Midbrain (tissue), 1 donor: ENCODE measurements around the gene PTTG1.
A peak's percentile ranks its signal among the peaks of the same experiment; 100 is the strongest.

Experiments used
- DNase-seq: peaks from one replicate; lab custom pipeline; 2025; lab: John Stamatoyannopoulos, UW

PTTG1 gene

DNA sequence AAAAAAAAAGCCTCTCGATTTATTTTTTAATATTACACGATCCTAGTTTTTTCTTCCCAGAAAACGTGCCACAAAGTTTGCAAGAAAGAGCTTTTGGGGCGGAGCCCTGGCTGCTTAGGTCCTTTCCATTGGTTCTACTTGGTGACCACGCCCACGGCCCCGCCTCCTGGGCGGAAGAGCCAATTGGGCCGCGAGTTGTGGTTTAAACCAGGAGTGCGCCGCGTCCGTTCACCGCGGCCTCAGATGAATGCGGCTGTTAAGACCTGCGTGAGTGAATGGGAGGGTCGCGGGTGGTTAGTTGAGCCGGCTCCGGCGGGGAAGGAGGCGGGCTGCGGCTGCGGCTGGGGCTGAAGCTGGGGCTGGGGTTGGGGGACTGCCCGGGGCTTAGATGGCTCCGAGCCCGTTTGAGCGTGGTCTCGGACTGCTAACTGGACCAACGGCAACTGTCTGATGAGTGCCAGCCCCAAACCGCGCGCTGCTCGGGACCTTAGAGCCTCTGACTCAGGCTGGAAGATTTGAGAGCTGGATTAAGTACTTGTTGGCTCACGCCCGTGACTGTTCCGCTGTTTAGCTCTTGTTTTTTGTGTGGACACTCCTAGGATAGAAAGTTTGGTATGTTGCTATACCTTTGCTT lies at the start of gene PTTG1:
Gene PTTG1, plus strand, starts transcription at position 231 of the 634 bp plus-strand sequence. CDS start 458 bp downstream, outside the sequence.
- DNase-seq = peak; percentile 91

DNA sequence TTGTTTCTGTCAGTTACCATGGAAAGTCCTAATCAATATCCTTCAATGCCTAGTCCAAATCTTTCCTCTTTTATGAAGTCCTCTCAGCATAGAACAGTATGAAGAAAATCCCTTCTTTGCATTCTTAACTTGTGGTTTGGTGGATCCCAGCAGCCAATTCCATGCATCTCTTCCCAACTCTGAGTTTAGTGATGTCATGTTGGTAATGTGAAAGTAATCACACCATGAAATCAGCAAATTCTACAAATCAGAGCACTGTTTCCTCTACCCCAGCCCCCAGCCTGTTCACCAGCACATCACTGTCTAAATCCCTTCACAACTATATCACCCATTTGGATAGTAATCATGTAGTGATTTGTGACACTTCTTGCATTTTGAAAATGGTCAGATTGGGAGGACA lies 46.5 kb upstream of the PTTG1 start:
- no peak for DNase-seq

DNA sequence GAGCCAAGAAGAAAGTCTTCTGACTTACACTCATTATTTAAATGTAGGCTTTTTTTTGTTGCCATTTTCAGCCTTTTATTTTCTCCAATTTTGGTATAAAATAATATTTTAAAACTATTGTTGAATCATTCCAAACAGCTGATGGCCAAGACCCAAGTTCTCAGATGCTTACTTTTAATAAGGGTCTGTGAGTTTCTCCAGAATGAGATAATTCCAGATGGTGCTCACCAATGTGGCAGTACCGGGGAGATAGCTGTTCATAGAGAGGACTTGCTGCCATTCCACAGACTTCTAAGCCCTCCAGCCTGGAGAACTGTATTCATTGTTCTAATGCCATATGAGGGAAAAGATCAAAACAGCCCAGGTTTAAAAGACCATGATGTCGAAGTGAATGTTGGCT lies 46.0 kb upstream of the PTTG1 start:
- DNase-seq = no peak

DNA sequence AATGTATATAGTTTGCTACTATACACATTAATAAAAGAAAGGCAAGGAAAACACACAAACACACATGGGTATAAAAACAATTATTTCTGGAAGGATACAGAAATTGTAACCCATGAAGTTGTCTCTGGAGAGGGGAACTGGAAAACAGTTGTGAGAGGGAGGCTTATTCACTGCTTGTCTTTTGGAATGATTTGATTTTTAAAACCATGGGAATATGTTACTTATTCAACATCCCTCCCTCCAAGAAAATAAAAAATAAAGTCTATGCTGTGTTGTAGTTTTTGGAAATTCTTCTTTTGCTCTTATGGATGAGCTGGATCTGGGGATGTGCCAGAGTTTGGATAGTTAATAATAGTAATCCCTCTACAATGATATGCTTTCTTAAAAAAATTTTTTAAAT lies 45.2 kb upstream of the PTTG1 start:
- DNase-seq = no peak

DNA sequence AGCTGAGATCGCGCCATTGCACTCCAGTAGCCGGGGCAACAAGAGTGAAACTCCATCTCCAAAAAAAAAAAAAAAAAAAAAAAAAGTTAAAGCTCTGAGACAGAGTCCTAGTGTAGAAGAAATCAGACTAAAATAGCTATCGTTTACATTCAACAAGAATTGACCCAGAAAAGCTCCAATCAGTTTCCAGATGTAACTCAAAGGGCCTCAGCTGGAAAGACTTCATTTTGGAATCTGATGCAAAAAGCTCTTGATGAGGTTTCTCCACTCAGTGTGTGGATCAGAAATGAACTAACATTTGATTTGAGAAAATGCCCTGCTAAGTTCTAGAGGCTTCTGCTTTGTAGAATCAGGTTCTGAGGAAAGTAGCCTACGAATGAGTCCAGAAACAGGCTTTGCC lies 44.0 kb upstream of the PTTG1 start:
- DNase-seq = no peak

DNA sequence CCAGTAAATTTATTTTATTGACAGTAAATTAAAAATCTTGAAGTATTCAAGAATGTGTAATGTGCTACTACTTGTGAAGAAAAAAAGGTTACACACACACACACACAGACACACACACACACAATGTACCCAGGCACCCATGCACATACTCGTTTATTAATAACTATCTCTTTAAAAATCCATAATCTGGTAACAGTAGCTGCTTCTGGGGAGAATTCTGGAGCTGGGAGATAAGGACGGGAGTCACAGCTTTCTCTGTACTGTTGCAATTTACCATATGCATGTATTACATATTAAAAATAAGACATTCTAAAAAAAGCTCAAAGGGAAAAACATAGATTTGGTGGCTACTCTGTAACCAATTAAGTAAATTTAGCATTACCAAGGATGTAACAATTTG lies 43.3 kb upstream of the PTTG1 start:
- DNase-seq = no peak

DNA sequence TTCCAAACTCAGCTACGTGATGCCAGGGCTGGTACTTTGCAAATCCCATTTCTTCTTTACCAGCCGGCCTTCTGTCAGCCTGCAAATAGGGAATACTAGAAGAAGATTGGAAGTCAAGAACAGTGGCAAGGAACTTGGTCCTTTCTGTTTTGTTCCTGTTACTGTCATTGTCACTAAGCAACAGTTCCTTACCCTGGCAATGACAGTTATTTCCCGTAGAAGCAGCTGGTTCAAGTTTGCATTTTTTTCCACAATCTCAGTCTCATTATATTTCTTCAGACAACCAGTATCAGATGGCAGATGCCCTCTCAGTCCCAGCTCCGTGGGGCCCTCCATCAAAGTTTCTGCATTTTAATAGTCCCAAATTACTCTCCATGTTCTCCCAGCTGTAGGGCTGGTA lies 42.1 kb upstream of the PTTG1 start:
- no peak for DNase-seq

DNA sequence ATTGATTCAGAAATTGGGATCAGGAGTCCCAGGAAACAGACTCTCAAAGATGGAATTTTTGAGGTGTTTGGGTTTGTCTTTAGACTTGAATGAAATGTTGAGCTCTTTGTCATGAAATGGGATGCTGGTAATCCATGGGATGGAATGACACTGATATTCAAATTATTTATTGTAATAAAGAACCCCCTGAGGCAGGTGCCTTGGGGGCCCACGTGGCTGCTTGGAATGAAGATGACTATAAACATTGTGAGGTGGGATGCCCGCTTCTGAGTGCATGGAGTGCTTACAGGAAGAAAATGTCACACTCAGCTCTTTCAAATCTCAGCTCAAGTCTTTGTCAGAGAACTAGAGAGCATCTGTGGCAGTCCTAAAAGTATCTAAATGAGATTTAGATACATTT lies 41.6 kb upstream of the PTTG1 start:
- DNase-seq = no peak

DNA sequence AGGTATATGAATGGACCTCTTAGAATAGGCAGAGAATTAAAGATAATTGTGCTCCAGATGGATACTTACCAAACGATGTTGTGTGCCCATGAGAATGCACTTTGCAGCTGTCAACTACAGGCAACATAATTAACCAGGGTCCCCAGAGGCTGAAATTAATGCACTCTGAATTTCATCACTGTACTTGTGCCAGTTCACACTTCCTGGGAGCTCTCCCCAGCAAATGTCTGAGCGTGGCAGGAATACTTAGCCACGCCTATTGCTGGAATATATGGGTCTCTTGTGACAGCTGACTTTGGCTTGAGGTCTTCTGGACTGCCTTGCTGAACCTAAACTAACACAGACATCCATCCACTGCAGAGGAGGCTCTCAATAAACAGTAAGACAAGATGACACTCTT lies 39.3 kb upstream of the PTTG1 start:
- no peak for DNase-seq

DNA sequence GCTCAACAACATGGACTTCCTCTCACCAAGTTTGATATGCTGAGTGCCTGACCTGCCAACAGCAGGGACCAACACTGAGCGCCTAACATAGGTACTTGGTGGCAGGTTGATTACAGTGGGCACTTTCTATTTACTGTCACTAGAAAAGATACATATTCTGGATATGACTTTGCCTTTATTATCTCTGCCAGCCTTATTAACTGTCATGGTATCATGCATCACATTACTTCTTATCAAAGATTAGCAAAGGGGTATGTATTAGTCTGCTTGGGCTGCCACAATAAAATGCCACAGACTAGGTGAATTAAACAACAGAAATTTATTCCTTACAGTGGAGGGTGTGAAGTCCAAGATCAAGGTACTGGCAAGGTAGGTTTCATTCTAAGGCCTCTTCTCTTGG lies 37.0 kb upstream of the PTTG1 start:
- DNase-seq = no peak

DNA sequence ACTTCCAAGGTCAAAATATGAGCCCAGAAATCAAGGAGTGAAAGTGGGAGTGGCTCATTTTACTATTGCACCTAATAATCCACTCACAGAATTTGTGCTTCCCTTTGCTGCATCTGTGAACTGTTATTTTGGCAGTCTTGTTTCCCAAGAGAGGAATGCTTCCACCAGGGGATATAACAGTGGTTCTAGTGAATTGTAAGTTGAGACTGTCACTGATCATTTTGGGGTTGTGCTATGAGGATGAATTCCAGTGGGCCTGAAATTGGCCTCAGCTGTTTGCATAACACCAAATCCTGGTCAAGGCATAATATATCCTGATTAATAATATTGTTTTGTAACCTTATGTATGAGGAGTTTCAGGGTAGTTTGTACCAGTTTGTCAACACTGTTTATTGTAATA lies 36.2 kb upstream of the PTTG1 start:
- no peak for DNase-seq

DNA sequence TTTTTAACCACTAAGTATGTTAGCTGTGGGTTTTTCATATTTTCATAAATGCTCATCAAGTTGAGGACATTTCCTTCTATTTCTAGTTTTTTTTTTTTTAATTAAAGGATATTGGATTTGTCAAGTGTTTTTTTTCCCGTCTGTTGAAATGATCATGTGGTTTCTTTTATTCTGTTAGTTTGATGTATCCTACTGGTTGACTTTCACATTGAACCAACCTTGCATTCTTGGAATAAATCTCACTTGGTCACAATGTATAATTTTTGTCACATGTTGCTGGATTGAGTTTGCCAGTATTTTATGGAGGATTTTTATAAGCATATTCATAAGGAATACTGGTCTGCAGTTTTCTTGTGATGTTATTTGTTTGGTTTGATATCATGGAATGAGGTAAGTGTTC lies 34.2 kb upstream of the PTTG1 start:
- no peak for DNase-seq

DNA sequence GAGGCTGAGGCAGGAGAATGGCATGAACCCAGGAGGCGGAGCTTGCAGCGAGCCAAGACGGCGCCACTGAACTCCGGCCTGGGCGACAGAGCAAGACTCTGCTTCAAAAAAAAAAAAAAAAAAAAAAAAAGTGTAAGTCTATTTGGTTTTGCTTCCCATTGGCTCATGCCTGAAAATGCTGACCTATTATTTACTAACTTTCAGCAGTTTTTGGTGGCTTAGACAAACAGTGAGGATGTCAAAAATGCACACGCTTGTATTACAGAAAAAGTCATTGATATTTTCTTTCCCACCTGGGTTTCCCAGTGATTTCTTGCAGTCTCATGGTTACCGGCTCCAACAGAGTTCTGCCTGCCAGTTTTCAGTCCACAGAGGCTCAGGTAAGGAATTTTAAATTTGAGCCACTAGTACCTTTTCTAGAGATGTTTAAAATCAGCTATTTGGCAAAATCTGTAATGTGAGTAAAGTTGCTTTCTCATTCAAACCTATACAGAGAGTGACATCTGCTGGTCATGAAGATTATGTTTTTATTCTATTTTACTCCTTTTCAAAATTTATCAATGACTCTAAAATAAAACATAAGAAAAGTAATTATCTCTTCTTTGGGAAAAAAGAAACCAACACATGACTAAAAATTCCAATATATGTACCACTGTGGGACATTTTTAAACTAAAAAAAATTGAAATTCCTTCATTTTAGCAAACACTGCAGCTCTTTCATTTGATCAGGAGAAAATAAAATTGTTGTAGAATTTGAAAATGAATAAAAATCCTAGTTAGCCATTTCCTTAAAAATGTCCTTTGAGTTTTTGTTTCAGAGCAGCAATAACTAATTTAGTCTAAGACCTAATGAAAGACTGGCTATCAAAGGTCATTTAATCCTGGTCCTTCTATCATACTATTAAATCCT lies 30.6 kb upstream of the PTTG1 start:
- peak; percentile 38 for DNase-seq

DNA sequence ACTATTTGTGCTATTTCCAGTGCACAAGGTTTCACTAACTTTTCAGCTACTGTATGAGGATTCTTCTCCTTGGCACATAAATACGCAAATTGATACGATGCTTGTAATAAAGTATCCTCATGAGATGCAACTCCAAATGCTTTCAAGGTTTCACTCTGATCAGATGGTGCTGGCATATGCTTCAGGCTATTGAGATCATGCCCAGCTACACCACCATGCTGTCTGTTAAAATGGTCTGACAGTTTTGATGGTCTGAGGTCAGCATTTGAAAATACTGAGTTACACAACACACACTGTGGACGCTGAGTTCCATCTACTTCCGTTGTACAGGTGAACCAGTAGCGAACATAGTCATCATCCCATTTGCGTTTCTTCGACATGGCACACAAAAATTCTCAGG lies 26.5 kb upstream of the PTTG1 start:
- DNase-seq = no peak

DNA sequence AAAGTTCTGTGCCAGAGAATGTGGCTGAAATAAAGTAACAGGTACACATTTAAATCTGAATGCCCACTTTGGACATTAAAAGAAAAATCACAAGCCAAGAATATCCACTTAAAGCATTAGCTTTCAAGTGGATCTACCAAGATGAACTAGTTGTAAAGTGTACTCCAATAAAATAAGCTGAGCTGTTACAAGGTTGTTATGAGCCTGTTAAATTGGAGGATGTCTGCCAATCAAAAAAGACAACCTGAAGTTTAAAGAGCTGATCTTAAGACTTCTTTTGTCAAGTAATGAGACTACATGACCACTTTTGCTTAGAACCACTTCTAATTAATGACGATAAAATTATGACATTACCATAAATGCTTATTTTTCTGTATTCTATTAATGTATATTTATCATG lies 24.2 kb upstream of the PTTG1 start:
- no peak for DNase-seq

DNA sequence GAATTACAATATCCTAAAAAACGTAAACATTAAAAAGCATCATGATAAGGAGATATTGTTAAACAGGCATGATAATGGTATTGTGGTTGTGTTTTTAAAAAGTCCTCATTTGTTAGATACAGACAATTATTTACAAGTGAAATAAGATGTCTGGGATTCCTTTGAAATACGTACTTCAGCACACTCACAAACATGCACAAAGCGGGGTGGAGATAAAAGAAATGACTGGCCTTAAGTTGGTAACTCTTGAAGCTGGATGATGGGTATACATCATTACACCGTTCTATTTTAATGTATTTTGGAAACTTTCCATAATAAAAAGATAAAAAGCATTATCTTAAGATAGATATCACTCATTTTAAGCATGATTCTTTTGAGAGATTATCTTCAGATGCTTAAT lies 22.8 kb upstream of the PTTG1 start:
- no peak for DNase-seq

DNA sequence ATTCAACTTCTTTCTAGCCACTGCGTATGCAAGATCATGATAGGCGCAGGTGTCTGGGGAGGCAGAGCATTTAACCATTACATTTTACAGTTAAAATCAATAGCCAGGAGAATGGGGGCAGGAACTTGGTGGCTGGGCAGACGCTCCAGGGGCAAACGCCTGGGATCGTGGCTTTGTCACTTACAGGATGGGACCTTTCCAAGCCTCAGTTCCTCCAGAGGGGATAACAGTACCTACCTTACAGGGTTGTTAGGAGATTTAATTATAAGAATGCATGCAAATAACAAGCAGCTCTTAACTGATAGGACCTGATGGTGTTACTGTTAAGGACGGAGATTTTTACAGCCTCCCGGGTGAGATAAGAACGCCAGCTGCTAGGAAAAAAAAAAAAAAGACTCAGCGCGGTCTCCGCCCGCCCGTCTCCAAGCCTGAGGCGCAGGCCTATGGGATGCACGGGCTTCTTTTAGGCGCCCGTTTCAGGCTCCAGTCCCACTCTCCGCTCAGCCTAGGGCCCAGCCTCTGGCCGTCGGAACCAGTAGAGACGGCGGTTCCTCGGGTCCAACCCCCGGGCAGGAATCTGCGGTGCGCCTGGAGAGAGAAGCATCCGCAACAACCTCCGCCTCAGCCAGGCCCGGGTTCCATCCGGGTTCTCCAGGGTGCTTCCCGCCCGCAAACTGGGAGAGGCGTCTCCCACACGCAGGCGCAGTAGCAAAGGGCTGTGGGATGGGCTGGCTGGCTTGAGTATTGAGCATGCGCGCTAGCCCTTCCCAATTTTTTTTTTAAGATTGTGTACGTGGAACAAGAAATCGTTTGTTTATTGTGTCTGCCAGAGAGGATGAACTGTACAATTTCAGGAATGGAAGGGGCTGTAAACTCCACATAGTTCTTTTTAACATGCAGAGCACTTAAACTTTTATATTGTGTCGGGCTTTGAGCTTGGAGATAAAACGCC lies 22.0 kb upstream of the PTTG1 start, which contains the start of gene FAM200C:
Gene FAM200C, minus strand, starts transcription at position 653 of the 952 bp plus-strand sequence. CDS start 4,564 bp downstream, outside the sequence.
- DNase-seq = peak; percentile 92

DNA sequence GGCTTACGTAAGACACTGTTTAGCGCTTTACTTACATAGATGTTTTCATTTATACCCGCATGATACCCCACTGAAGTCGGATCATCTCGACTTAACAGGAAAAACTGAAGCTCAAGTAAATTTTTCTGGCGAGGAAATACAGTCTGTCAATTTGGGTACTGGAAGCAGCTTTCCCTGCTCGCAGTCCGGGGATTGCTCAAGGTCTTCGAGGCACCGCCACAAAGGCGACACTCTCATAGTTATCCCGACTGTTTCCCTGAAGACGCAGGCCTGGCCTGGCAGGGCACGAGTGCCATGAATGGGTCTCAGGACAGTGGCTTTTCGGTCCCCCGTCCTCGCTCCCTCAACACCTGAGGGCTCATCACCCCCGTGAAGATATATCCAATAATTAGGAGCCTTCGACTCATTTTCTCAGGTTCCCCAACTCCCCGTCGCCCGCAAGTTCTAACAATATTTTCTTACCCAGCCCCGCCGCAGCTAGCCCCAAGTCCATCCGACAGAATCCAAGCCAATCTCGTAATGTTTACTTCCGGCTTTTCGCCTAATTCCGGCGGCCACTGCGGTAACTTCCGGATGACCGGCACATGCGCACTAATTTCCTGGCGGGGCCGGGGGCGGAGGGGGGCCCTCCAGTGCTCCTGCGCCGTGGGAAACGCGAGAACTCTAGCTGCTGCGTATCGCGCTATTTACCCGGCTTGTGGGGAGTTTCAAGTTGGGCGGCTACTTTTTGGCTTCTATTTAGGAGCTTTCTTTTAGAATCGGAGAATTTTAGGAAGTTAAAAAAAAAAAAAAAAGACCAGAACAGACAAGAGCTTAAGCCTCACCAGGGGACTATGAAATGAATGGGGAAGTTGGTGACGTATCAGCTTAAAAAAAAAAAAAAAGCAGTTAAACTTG lies 2.8 kb upstream of the PTTG1 start, which contains the start of gene SLU7:
Gene SLU7, minus strand, starts transcription at position 521 of the 897 bp plus-strand sequence. CDS start 3,787 bp downstream, outside the sequence.
- DNase-seq = peak; percentile 93

DNA sequence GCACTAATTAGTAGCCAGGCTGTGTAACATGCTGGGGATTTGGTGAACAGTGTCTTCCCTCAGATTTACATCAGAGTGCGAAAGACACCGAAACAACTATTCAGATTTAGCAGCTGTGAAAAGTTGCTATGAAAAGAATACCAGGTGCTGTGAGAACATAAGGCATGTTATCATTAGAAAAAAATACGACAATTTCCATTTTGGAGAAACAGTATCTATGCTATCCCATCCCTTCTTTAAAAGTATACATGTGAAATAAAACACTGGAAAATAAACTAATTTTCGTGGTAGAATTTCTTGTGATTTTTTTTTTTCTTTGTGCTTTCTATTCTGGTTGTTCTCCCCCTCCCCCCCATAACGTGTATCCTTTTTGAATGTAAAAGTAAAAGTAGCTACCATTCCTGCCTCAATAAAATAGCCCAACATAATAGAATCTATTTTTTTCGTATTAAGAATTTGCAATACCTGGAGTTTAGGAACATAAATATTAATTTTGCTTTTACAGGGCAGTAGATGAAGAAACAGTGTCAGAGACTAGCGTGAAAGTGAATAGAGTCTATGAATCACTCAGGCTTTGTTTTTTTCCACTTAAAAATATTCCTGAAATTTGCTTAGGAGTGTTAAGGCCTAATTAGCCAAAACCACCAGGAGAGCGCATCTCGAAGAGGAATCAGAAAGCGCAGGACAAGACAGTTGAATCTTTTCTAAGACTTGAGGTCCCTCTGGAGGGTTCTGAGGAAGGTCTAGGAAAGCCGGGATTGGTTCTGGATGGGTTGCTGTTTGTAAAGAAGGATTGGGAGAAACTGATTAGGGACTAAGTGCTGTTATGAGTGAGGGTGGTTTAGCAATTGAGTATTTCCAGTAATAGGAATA lies 2.0 kb upstream of the PTTG1 start:
- no peak for DNase-seq

DNA sequence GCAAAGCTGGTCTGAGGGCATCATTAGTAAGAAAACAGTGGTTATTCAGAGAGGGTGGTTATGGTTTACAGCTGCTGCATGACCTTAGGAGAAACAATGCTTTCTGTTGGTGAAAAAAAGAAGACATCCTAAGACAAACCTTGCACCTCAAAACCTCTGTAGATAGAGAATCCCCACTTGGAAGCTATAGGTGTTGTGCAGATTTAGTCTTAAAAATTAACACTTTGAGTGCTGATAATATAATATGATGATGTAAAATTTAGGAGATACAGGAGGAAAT lies 1.4 kb upstream of the PTTG1 start:
- no peak for DNase-seq
